Peyer's patch (tissue), 4 donors: ENCODE results near the gene VASH1. TPM values are rescaled to one million over a fixed set of nuclear protein-coding genes. Genes with fewer than 3 reads are reported as not detected.
A peak's percentile ranks its signal among the peaks of the same experiment; 100 is the strongest.

Experiments
- DNase-seq, 3 donors: peaks; one replicate each; pipeline ENCODE4 v3.0.0-alpha.2; 2017 to 2019
- H3K27ac ChIP-seq, 4 donors: fragments of 200-600 bp; sonication (generic); one replicate each; pipeline ENCODE4 v1.5.1; 2016 to 2019
- H3K27me3 ChIP-seq, 2 donors: fragments of 200-600 bp; sonication (generic); one replicate each; pipeline ENCODE4 v1.5.1; 2019
- H3K36me3 ChIP-seq, 3 donors: fragments of 200-600 bp; sonication (generic); one replicate each; pipeline ENCODE4 v1.5.1; 2016 to 2019
- H3K4me1 ChIP-seq, 4 donors: fragments of 200-600 bp; sonication (generic); one replicate each; pipeline ENCODE4 v1.5.1; 2016 to 2019
- H3K4me3 ChIP-seq, 4 donors: fragments of 200-600 bp; sonication (generic); 1 replicate in 3 of 4; 2 replicates in 1 of 4; pipeline ENCODE4 v1.5.1; 2016 to 2019; ENCODE audit warnings: mild to moderate bottlenecking in 1 of 4
- H3K9me3 ChIP-seq, 4 donors: fragments of 200-600 bp; sonication (generic); one replicate each; pipeline ENCODE4 v1.5.1; 2016 to 2019; ENCODE audit warnings: mild to moderate bottlenecking in 1 of 4
- POLR2A ChIP-seq, 2 donors: fragments of 450-650 bp; IDR thresholded peaks; one replicate each; pipeline ENCODE4 v1.5.1; 2017; ENCODE audit warnings: antibody characterized with exemption in 2 of 2, mild to moderate bottlenecking in 2 of 2, moderate library complexity in 2 of 2
- total RNA-seq, 4 donors: library from RNA; depleted of rRNA; stranded (reverse); fragments of >200 nt; gene quantifications; one replicate each; pipeline ENCODE4 v1.1.0, GENCODE V29; 2016
- TF ChIP-seq, protein P1 (sequence below), 6 experiments: fragments of 450-650 bp in 4 of 6; fragments of 200-600 bp in 2 of 6; sonication (generic) in 1 of 6; IDR thresholded peaks; one replicate each; pipeline ENCODE4 v1.5.1; 2017 to 2019; ENCODE audit warnings: antibody characterized with exemption in 6 of 6, mild to moderate bottlenecking in 3 of 6, moderate library complexity in 1 of 6

VASH1 gene
- total RNA-seq, 4 donors from 2014 or later = 1.6 to 33.0 (median 3.2) TPM

DNA sequence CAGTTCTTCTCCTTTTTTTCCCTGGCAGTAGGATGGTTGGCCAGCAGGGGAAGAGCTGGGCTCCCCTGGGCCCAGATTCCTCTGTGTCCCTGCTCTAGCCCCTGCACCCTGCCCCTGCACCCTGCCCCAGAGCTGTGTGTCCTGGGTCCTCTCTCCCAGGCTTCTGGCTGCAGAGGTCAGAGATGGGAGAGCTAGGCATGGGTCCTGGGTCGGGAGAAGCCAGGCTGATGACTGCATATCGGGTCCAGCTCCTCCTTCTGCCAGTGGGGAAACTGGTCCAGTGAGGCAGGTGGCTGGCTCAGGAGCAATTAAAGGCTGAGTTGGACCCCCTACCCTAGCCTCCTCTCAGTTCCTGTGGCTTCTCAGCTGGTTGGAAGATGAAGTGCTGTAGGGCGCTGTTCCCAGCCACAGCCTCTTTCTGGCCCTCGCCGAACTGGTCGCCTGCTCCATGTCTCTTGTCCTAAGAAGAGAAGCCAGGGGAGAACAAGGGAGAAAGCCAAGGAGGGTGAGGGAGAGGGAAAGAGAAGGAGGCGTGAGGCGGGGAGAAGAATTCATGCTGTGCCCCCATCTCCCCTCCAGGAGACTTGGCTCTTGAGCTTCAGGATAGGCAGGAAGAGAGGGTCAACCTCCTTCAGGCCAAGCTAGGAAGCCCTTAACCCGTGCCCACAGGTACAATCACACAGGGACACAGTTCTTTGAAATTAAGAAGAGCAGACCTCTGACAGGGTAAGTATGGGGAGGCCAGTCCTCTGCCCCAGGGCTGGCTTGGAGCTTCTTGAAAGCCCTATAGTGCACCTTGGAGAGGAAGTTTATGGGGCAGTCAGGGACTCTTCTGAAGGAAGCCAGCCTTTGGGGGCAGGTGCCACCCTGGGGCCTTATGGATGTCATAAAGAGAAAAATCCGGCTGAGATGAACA, 9.5 kb downstream of the VASH1 start:
- Histone ChIP-seq H3K27ac (no peak overlapping the region), H3K4me3 (no peak overlapping the region), H3K4me1 (peaks cover 0 to 21% (median 3%) of the 10 kb centered on the region in 4 donors), H3K9me3 (no peaks in the 10 kb centered on the region), H3K36me3 (no peaks in the 10 kb centered on the region), H3K27me3 (no peaks in the 10 kb centered on the region)
- peak in 2 of 3 donors; percentile 4 to 42 for DNase-seq
- TF ChIP-seq, protein P1, sequence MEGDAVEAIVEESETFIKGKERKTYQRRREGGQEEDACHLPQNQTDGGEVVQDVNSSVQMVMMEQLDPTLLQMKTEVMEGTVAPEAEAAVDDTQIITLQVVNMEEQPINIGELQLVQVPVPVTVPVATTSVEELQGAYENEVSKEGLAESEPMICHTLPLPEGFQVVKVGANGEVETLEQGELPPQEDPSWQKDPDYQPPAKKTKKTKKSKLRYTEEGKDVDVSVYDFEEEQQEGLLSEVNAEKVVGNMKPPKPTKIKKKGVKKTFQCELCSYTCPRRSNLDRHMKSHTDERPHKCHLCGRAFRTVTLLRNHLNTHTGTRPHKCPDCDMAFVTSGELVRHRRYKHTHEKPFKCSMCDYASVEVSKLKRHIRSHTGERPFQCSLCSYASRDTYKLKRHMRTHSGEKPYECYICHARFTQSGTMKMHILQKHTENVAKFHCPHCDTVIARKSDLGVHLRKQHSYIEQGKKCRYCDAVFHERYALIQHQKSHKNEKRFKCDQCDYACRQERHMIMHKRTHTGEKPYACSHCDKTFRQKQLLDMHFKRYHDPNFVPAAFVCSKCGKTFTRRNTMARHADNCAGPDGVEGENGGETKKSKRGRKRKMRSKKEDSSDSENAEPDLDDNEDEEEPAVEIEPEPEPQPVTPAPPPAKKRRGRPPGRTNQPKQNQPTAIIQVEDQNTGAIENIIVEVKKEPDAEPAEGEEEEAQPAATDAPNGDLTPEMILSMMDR (IDR thresholded peaks at IDR 0.05) = no peak
- TF ChIP-seq POLR2A (IDR thresholded peaks at IDR 0.05) = no peak

DNA sequence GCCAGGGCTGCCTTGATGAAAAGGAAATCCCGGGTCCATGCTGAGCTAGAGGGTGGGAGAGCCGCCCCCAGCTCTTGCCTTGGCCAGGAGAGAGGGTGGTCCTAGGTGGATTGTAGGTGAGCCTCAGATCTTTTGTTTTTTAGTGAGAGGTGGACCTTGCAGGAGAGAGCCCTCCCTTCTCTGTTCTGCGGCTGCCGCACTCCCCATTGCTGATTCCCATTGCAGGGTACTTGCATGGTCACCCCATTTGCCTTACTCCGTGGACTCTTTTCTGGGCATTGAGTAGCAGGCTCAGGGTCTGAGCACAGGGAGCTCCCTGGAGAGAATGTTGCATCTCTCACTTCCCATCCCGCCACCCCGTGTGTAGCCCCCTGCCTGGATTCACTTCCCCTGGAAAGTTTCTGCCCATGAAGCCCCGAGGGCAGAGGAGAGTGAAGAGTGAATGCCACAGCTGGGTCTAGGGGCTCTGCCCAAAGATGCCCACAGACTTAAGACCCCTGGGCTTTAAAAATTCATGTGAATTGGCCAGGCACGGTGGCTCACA, 10.2 kb downstream of the VASH1 start:
- H3K27ac ChIP-seq = no peak overlapping the region
- peaks cover 0 to 21% (median 3%) of the 10 kb centered on the region in 4 donors for H3K4me1 ChIP-seq
- no peak for TF ChIP-seq POLR2A (IDR thresholded peaks at IDR 0.05)
- TF ChIP-seq, protein P1 (IDR thresholded peaks at IDR 0.05) = no peak
- H3K27me3 ChIP-seq = no peaks in the 10 kb centered on the region
- H3K4me3 ChIP-seq = no peak overlapping the region
- H3K36me3 ChIP-seq = no peaks in the 10 kb centered on the region
- no peaks in the 10 kb centered on the region for H3K9me3 ChIP-seq
- DNase-seq = peak in 2 of 3 donors; percentile 6 to 24

GRCh38 chr14:76772300-76773187, 11.3 kb downstream of the VASH1 start:
- TF ChIP-seq POLR2A (IDR thresholded peaks at IDR 0.05) = no peak
- TF ChIP-seq, protein P1 (IDR thresholded peaks at IDR 0.05) = no peak
- DNase-seq = peak in 2 of 3 donors; percentile 12 to 50
- Histone ChIP-seq H3K9me3 (no peaks in the 10 kb centered on the region), H3K4me1 (peaks cover 0 to 21% (median 3%) of the 10 kb centered on the region in 4 donors), H3K36me3 (no peaks in the 10 kb centered on the region), H3K27me3 (no peaks in the 10 kb centered on the region), H3K27ac (peak overlapping the region; percentile 32 to 79 (median 60)), H3K4me3 (no peak overlapping the region)

GRCh38 chr14:76773188-76773885, 12.1 kb downstream of the VASH1 start:
- TF ChIP-seq, protein P1 (IDR thresholded peaks at IDR 0.05) = no peak
- no peak for TF ChIP-seq POLR2A (IDR thresholded peaks at IDR 0.05)
- no peaks in the 10 kb centered on the region for H3K27me3 ChIP-seq
- H3K9me3 ChIP-seq = no peaks in the 10 kb centered on the region
- H3K27ac ChIP-seq = peak overlapping the region in 3 of 4 donors; percentile 32 to 79 (median 68)
- no peaks in the 10 kb centered on the region for H3K36me3 ChIP-seq
- DNase-seq = peak in 2 of 3 donors; percentile 20 to 61
- no peak overlapping the region for H3K4me3 ChIP-seq
- peaks cover 0 to 13% (median 3%) of the 10 kb centered on the region in 4 donors for H3K4me1 ChIP-seq
